ENCODE measurements around the gene TOMM20.
"Not testable (repeated sequence)": the region's sequence is repeated elsewhere in the genome, so short reads cannot be mapped to it uniquely, and the experiment has no call there.

DNA sequence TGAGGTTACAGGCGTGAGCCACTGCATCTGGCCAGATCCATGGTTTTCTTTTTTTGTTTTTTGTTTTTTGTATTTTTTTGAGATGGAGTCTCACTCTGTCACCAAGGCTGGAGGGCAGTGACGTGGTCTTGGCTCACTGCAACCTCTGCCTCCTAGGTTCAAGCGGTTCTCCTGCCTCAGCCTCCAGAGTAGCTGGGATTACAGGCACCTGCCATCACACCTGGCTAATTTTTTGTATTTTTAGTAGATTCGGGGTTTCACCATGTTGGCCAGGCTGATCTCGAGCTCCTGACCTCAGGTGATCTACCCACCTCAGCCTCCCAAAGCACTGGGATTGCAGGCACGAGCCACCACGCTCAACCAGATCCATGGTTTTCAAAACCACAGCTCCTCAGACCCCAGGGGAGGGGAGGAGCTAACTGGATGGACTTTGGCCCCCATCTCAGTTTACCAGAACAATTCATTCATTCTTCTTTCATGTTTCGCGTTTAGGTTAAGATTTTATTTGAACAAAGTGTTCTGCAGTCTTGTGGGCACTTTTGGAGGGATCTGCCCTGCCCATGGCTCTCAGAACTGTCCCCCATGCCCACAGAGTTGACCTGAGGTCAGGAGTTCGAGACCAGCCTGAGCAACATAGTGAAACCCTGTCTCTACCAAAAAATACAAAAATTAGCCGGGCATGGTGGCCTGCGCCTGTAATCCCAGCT, 43.1 kb downstream of the TOMM20 start:
- TF ChIP-seq, protein P1, sequence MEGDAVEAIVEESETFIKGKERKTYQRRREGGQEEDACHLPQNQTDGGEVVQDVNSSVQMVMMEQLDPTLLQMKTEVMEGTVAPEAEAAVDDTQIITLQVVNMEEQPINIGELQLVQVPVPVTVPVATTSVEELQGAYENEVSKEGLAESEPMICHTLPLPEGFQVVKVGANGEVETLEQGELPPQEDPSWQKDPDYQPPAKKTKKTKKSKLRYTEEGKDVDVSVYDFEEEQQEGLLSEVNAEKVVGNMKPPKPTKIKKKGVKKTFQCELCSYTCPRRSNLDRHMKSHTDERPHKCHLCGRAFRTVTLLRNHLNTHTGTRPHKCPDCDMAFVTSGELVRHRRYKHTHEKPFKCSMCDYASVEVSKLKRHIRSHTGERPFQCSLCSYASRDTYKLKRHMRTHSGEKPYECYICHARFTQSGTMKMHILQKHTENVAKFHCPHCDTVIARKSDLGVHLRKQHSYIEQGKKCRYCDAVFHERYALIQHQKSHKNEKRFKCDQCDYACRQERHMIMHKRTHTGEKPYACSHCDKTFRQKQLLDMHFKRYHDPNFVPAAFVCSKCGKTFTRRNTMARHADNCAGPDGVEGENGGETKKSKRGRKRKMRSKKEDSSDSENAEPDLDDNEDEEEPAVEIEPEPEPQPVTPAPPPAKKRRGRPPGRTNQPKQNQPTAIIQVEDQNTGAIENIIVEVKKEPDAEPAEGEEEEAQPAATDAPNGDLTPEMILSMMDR (IDR thresholded peaks at IDR 0.05; ENCODE audit: low read length), result not testable (repeated sequence)
- not testable (repeated sequence) for TF ChIP-seq EZH2phosphoT487 (IDR thresholded peaks at IDR 0.05; ENCODE audit: low read length); EZH2 (optimal IDR thresholded peaks at IDR 0.05; ENCODE audit: low read depth, low read length)
